ENCODE data around the gene OSER1.

Gene OSER1

DNA sequence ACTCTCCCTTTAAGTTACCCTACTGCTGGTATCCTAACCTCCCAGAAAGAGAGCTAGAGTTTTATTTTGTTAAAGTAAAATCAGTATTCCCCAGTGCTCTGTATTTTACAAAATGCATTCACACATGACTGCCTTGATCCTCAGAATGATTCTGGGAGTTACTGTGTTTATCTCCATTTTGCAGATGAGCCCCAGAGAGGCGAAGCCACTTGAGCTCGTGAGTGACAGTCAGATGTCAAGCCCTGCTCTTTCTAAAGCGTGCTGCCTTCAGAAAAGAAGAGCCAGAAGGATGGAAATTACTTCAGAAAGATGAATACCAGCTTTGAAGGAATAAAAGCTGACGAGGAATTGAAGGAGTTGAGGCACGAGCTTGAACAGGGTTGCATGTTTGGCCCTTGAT is 14.1 kb upstream of the OSER1 start:
- DNase-seq (ENCODE audit: low read depth), result no peak

DNA sequence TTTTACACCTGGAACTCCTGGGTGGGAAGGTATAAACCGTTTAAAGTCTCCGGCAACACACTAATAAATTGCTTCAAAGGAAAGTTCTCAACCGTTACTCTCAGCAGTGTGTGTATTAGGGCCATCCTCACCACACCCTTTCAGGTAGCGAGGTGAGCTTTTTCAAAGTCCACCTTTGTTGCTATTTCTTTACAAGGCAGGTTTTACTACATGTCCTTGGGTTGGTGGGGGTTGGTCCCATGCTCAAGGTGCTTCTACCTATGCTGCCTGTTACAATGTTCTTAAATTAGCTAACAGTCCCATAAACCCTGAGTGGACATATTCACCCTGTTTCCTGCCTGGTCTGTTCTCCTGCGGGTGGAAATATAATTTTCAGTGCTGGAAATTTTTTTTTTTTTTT is 13.2 kb upstream of the OSER1 start:
- no peak for DNase-seq (ENCODE audit: low read depth)

DNA sequence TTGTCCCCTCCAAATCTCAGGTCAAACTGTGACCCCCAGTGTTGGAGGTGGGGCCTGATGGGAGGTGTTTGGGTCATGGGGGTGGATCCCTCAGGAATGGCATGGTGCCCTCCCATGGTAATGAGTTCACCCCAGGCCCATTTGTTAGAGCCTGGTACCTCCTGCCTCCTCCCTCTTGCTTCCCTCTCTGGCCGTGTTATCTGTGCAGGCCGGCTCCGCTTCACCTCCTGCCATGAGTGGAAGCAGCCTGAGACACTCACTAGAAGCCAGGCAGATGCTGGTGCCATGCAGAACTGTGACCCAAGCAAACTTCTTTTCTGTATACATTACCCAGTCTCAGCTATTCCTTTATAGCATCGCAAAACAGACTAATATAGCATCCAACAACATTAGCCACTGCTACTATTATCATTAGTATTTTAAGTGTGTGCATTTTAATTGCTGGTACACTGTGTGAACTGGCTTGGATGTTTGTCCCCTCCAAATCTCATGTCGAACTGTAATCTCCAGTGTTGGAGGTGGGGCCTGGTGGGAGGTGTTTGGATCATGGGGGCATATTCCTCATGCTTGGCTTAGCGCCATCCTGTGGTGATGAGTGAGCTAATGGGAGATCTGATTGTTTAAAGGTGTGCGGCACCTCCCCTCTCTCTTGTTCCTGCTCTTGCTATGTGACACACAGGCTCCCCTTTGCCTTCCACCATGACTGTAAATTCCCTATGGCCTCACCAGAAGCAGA is 12.2 kb upstream of the OSER1 start:
- DNase-seq (ENCODE audit: low read depth), result no peak

DNA sequence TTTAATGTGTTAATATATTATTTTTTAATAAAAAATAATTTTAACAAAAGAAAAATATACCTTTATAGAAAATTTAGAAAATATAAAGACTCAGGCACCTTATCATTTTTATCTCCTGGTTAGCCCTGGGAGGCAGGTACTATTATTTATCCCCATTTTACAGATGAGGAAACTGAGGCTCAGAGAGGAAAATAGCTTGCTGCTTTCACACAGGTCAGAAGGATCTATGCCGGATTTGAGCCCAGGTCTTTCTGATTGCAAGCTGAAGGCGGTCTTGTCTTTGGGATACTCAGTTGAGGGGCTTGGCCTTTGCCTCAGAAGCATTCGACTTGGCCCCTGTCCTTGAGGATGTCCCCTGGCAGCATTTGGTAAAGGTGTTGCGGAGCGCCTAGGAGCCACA is 11.5 kb upstream of the OSER1 start:
- no peak for DNase-seq (ENCODE audit: low read depth)

DNA sequence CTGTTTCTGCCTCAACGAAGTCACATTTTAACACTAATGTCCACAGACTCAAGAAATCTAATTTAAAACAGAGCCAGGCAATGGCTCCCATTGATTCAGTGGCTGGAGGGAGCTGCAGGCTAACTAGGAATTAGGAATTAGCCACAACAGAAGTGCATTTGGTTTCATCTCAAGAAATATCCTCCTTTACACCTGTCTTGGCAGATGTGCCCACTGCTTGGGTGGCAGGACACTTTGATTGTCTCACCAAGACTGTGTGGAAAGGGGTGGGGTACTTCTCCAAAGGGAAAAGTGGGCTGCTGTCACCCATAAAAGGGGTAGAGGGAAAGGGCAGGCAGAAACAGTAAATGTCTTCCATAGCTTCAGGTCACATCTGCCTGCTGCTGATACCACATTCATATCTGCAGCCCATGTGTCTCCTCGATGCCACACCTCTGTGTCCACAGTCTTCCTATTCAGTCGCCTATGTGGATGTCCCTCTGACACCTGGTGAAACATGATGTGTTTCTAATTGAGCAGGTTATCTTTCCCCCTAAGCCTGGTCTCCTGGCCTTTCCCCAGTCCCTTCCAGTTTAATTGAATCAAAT is 10.9 kb upstream of the OSER1 start:
- DNase-seq (ENCODE audit: low read depth), result no peak

DNA sequence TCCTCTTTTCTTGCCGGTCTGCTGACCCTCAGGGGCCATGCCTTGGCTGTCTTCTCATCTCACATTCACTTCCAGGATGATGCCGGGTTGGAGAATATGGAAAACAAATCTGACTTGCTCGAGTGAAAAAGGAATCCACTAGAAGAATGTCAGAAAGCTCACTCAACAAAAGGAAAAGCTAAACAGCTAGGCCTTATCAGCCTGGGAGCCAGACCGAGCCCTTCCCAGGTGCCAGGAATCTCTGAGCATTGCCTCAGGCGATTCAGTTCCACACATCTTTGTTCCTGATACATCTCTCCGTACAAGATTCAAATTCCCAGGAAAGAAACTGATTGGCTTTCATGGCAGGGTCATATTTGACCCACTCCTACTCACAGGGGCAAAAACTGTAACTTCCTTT is 9.2 kb upstream of the OSER1 start:
- DNase-seq (ENCODE audit: low read depth), result no peak

DNA sequence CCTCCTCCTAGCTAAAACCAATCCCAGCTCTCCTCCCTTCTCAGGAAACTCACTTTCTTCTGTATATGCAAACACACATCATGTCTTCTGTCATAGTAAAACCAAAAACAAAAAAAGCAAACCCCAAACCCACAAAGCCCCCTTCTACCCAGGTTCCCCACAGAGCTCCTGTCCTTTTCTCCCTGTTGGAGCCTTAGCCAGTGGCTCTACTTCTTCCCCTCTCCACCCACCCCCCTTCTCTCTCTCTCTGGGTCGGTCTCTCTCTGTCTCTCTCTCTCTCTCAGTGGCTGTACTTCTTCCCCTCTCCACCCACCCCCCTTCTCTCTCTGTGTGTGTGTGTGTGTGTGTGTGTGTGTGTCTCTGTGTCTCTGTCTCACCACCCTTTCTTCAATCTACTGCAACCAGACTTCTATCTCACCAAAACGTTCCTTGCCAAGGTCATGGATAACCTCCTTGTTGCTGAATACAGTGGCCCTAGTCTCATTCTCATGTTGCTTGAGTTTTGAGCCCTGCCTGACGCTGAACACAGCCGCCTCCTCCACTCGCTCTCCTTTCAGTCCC is 8.7 kb upstream of the OSER1 start:
- no peak for DNase-seq (ENCODE audit: low read depth)

DNA sequence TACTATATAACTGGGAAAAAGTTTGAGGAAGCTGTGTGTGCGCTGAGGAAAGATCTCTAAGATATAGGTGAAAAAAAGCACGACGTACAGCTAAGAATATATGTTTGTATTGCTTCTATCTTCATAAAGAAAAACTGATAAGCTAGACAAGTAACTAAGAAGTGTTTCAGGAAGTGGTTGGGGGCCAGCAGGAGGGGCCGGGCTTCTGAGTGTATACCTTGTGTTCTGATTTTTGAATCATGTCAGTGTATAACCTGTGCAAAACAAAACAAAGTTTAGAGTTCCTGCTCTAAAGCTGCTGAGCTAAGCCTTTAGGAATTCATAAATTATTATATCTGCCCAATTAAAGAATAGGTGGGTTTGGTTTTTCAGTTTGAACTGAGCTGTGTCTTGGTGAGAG is 7.9 kb upstream of the OSER1 start:
- DNase-seq (ENCODE audit: low read depth), result no peak

DNA sequence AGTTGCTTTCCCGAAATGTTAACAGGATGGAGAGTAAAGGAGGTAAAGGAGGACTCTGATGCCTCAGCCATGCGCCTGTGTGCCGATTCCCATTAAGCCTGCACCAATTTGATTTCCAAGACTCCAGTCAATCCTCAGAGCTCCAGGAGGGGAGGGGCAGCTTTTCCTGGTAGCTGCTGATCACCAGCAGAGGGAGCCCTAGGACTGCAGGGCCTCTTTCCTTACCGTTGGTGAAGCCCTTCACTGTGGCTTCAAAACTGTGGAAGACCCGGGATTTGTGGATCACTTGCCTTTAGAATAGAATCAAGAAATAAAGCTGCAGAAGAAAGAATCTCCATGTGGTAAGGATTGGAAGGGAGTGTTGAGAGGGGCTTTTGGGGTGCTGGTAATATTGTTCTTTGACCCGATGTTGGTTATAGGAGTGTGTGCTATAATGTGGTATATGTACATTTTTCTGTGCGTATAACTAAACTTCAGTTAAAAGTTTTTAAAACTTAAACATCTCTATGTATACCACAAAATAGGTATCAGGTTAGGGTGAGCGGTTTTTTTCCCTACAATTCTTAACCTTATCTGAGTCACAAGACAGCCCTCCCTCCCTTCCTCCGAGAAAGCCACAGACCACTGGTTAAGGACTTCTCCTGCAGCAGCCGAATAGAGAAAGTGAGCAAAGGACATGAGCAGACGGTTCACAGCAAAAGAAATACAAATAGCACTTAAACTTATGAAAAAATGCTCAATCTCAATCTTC is 6.9 kb upstream of the OSER1 start:
- no peak for DNase-seq (ENCODE audit: low read depth)

DNA sequence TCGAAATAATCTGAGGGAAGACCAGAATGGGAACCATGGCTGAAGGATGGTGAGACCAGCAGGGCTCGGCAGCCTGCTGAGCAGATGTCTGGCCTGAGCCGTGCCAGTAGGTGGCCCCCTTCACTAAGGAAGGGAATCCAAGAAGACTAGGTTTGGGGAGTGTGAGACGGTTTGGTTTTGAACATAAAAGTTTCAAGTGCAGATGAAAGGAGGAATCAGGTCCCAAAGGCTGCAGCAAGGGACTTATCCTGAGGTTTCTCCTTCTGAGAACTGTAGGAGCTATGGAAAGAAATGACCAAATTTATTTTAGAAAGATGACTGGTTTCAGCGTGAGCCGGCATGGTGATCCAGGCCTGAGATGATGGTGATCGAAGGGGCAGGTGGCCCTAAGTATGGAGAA is 4.6 kb upstream of the OSER1 start:
- peak; percentile 28 for DNase-seq (ENCODE audit: low read depth)

DNA sequence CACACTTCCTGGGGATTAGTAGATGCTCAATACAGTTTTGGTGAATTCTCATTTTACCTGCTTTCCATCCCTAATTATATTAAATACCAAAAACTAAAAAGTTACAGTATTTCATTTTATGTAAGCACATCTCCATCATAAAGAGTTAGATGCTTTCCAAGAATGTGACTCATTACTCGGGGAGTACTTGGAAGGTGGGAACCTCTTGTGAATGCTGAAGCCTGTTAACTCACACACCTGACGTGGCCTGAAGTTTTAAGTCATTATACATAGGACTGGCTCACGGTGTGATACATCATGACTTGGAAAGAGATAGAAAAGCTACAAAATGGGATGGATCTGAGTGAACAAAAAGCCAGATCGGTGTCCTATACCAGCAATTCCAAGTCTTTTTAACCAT is 2.2 kb upstream of the OSER1 start:
- DNase-seq (ENCODE audit: low read depth), result no peak

DNA sequence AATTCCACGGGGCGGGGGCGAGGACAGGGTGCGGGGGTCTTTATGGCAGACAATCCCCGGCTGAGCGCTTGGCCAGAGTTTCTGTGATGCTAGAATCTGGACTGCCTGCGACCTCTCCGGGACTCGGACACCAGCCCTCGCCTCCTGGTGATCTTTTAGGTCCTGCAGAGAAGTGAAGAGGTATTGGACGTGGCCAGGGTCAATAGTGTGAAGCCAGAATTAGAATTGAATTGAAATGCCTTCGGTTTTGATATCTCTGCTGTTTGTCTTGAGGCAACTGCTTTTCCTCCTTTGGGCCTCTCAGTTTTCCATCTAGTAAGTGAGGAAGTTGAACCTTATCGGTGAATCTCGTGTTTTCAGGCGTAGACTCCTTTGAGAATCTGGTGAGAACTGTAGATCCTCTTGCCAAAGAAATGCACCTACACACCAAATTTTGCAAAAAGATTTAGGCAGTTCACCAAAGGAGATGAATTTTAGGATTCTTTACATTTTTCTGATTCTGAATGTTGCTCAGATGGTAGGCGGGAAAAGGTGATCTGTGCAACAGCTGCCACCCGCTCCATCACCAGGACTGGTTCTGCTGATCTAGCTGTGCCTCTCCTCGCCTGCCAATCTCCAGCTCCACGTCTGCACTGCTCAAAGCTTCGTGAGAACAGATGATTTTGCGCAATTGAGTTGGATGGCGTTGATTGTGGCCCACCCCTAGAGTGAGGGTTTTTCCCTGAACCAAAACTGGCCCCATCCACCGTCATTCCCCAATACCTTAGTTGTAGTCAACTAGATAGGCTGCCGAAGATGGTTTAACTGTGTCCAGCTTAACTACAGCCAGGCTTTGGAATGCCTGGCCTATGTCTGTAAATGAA is 837 bp upstream of the OSER1 start:
- no peak for DNase-seq (ENCODE audit: low read depth)

DNA sequence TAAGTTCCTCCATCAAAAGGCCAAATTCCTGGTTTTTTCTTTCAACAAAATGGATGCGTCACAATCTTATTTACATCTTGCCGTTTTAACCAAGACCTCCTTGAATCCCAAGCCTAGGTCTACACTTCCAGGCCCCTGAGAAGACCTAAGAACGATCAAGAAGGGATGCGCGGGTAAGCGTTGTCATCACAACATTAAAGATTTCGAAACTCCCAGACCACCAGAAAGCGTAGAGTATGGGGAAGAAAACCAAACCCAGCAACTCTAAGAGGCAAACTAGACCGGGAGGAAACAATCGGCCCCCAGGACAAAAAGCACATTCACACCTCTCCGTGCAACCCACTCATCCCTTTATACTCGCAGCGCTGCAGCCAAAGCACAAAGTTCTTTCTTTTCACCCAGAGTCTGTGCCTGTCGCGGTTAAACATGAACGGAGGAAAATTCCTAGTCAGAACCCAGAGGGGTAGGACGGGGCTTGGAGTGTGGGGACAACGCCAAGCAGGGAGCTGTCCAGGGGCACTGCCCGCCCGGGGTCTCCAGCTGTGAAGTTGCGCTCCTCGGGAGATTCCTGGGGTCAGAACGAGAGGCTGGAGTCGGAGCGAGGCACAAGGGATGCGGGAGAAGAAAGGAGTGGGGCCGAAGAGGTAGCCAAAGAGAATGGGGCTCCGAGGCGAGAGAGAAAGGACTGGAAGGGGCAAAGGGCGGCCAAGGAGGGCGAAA is 725 bp downstream of the OSER1 start:
- no peak for DNase-seq (ENCODE audit: low read depth)

DNA sequence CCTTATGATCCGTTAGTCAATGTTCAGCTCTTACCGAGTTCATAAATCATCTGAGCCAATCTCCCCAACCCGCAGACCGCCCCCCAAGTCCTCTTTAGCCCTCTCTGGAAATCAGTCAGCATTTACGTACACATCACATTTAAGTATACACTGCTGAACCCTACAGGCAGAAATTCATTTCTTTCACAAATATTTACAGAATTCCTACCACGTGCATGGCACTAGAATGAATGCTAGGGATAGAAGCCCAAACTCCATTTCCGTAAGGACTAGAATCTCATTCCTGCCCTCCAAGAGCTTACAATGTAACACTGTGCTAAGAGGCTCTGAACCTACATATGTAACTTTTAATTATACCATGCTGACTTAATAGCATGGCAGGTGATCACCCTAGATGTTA is 1.8 kb downstream of the OSER1 start:
- DNase-seq (ENCODE audit: low read depth), result no peak

DNA sequence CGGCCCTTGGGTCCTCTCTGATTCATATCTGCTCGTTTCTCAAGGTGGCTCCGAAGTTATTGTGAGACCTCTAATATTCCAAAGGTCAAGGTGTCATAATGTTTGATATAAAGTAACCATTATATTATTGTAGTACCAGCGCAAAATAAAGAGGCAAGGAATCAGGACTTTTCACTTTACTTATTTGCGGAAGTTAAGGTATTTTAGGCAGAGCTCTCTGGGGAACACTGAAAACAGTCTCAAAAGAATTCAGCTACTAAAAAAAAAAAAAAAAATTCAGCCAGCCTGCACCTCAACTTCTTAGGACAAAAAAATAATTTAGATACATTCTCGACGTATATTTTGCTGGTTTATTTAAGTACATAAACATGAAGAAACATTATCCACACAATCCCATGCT is 2.4 kb downstream of the OSER1 start:
- DNase-seq (ENCODE audit: low read depth), result no peak

DNA sequence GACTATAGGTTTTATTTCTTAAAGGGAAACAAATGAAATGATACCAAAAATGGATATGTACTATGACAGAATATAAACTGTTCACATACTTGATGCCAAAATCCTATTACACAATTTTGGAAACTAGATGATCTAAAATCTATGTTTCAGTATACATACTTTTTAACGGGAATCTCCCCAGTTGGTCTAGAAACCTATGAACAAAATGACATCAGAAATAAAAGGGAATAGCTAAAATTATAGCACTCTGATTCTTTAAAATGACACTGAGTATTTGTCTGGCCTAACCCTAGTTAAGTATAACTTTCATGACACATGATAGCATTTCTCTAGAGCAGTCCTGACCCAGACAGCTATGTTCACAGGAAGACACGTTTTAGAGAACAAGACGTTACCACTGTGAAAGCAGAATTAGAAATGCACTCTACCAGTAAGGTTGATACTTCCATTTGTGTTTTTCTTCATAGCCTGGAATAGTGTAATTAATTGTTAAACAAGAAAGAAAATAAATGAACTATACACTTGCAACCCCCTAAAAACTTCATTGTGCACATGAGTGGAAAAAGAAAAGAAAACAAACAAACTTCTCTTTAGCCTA is 3.3 kb downstream of the OSER1 start:
- no peak for DNase-seq (ENCODE audit: low read depth)

DNA sequence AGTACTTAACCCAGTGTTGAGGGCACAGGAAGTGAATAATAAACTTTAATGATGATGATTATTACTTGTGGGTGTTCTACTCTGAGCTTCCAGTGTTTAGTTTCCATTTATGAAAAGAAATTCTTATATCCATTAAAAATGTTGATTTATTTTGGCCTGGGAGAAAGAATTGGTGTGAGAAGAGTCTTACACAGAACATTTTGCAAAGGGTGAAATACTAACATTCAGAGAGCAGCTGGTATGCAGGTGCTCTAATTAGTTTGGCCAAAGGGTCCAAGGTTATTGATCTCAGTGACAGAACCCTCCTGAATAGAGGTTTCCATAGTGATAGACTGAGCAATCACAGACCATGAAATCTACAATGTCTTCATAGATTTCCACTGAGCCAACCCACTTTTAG is 4.4 kb downstream of the OSER1 start:
- DNase-seq (ENCODE audit: low read depth), result no peak

DNA sequence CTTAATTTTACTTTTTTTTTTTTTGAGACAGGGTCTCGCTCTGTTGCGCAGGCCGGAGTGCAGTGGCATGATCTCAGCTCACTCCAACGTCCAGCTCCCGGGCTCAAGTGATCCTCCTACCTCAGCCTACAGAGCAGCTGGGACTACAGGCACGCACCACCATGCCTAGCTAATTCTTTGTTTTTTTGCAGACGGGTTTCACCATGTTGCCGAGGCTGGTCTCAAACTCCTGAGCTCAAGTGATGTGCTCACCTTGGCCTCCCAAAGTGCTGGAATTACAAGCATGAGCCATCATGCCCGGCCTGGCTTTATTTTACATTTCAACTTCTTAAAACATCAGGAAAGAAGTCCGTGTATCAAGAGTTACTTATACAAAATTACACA is 5.7 kb downstream of the OSER1 start:
- DNase-seq (ENCODE audit: low read depth), result no peak

DNA sequence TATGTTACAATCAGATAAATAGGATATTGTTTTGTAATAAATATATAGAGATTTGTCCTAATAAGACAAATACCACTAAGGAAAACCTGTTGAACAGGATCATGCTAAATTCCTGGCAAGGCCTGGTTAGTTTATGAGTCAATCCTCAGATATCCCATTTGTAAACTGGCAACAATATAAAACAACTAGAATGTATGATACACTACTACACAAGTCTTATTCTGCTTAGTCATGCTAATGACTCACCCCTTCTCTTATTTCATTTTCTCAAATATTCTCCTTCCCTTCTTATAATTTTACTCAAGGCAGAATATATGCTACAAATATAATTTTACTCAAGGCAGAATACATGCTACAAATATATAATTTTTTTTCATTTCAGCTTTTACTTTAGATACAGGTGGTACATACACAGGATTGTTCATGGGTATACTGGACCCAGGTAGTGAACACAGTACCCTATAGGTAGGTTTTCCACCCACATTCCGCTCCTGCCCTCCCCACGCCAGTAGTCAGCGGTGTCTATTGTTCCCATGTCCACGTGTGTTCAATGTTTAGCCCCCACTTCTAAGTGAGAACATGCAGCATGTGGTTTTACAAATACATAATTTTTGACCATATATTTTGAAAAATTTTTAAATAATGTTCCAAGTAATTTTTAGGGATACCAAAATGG is 6.3 kb downstream of the OSER1 start:
- peak; percentile 87 for DNase-seq (ENCODE audit: low read depth)

DNA sequence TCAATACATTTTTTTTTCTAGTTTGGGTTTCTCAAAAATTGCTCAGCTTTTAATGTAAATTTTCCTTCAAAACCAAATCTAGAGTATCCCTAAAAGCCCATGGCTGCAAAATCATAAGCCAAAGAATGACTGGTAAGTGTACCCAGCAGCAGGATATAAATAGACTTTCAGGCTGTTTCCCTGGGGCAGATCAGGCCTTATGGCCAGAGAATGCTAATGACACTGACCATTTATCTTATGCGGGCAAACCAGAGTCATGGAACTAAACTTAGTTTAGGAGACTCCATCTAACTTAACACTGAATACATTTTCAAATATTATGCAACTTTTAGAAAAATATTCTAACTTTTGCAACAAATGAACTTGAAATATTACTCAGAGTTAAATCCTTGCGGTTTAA is 7.4 kb downstream of the OSER1 start:
- DNase-seq (ENCODE audit: low read depth), result no peak

DNA sequence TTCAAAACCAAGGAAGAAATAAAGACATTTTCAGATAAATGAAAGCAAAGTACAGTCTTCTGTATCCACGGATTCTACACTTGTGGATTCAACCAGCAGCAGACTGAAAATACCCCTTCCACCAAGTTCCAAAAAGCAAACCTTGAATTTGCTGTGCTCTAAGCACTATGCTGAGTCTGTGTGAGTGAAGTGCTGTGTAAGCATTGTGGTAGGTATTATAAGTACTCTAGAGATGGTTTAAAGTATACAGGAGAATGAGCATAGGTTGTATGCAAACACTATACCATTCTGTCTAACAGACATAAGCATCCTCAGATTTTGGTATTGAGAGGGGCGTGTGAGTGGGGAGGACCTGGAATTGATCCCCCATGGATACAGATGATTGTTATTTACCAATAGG is 9.6 kb downstream of the OSER1 start:
- no peak for DNase-seq (ENCODE audit: low read depth)
